OCI-LY1 (cell line): ENCODE measurements around the gene TMEM240.

ENCODE experiments used
- EZH2 ChIP-seq: fragments of 200-600 bp; sonication (generic), shearing (Covaris generic); IDR thresholded peaks from 2 replicates; pipeline ENCODE4 v1.8.0; 2017; ENCODE audit warnings: borderline replicate concordance, mixed run types, mild to moderate bottlenecking, antibody characterized with exemption, low read length, moderate library complexity, mixed read lengths
- TF ChIP-seq, protein P1 (sequence below): fragments of 200-600 bp; sonication (generic), shearing (Covaris generic); IDR thresholded peaks from 2 replicates; pipeline ENCODE4 v1.5.1; 2017; ENCODE audit warnings: mild to moderate bottlenecking, antibody characterized with exemption, low read length, moderate library complexity, mixed read lengths

DNA sequence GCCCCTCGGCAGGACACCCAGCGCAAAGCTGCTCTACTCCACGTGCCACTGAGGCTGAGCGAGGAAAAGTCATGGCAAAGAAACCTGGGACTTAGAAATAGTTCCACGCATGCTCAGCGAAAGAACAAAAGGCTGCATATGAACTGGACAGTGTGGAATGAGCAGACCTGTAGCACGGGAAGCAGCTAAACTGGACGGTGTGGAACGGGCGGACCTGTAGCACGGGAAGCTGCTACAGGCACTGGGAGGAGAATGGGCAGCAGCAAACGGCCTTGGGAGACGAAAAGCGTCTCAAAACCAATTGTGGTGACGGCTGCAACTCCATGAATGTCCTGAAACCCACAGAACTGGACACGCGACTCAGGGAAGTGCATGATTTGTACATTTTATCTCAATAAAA lies 18.6 kb upstream of the TMEM240 start:
- TF ChIP-seq, protein P1, sequence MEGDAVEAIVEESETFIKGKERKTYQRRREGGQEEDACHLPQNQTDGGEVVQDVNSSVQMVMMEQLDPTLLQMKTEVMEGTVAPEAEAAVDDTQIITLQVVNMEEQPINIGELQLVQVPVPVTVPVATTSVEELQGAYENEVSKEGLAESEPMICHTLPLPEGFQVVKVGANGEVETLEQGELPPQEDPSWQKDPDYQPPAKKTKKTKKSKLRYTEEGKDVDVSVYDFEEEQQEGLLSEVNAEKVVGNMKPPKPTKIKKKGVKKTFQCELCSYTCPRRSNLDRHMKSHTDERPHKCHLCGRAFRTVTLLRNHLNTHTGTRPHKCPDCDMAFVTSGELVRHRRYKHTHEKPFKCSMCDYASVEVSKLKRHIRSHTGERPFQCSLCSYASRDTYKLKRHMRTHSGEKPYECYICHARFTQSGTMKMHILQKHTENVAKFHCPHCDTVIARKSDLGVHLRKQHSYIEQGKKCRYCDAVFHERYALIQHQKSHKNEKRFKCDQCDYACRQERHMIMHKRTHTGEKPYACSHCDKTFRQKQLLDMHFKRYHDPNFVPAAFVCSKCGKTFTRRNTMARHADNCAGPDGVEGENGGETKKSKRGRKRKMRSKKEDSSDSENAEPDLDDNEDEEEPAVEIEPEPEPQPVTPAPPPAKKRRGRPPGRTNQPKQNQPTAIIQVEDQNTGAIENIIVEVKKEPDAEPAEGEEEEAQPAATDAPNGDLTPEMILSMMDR: no peak
- TF ChIP-seq EZH2: no peak
